HepG2 (cell line): ENCODE data around the gene LAPTM4A. TPM values are rescaled to one million over a fixed set of nuclear protein-coding genes. Genes with fewer than 3 reads are reported as not detected.

Experiments used
- ATAC-seq: fragments of 200-7000 bp; cut with Tn5 transposase; 3 replicates; pipeline ENCODE4 v1.9.1; 2020; ENCODE audit warnings: mild to moderate bottlenecking, moderate library complexity
- BruUV-seq: library from RNA; stranded (reverse); fragments of 400-500 nt; replicated peaks from 2 replicates; lab custom pipeline; 2021; lab: Mats Ljungman, UMichigan
- CTCF ChIA-PET: fragments of 300-600 bp; formaldehyde crosslinking; extraction: SDS; loops from one replicate; lab custom pipeline; 2021; ENCODE audit warnings: low total read pairs, inconsistent platforms, low intra/inter-chr PET ratio; lab: Yijun Ruan, JAX
- POLR2A ChIA-PET: fragments of 350-600 bp; sonication (Branson Sonifier 250); formaldehyde crosslinking; loops from one replicate; lab custom pipeline; 2020; ENCODE audit warnings: antibody characterized with exemption, inconsistent platforms; lab: Yijun Ruan, JAX
- DNase-seq: peaks from one replicate; pipeline ENCODE4 v3.0.0-alpha.2; 2015; ENCODE audit warnings: low spot score
- FAIRE-seq: peaks from 3 replicates; lab custom pipeline; 2011; peaks lifted over from hg19 to GRCh38; lab: Jason Lieb, UNC
- H2AFZ ChIP-seq: one replicate; pipeline ENCODE4 v1.6.1; 2011; ENCODE audit warnings: low read length, inconsistent platforms
- H3K27ac ChIP-seq: fragments of 300-600 bp; 3 replicates; pipeline ENCODE4 v1.8.0; 2011; ENCODE audit warnings: mixed run types, mild to moderate bottlenecking, mixed read lengths, low read length, inconsistent platforms; ENCODE audit not compliant: insufficient read depth; ENCODE audit errors: extremely low read length
- H3K27me3 ChIP-seq, 2 experiments: fragments of 200-600 bp in 1 of 2; 2 replicates in 1 of 2; 3 replicates in 1 of 2; pipeline versions ENCODE4 v1.6.0 to v1.8.0; 2011; ENCODE audit warnings: low read length in 2 of 2, mild to moderate bottlenecking in 2 of 2, moderate library complexity in 2 of 2, inconsistent platforms in 1 of 2; ENCODE audit not compliant: insufficient read depth in 2 of 2, control insufficient read depth in 1 of 2
- H3K36me3 ChIP-seq, 2 experiments: fragments of 200-600 bp in 1 of 2; replicated peaks in 1 of 2; 2 replicates in 1 of 2; 3 replicates in 1 of 2; pipeline versions ENCODE4 v1.5.1 to v1.8.0; 2011; ENCODE audit warnings: low read length in 2 of 2, inconsistent platforms in 1 of 2; ENCODE audit not compliant: insufficient read depth in 2 of 2, control insufficient read depth in 1 of 2
- H3K4me1 ChIP-seq: 2 replicates; pipeline ENCODE4 v1.5.1; 2012; ENCODE audit warnings: low read length, inconsistent platforms; ENCODE audit not compliant: insufficient read depth
- H3K4me2 ChIP-seq: 2 replicates; pipeline ENCODE4 v1.6.0; 2011; ENCODE audit warnings: low read depth, low read length, inconsistent platforms
- H3K4me3 ChIP-seq, 3 experiments: fragments of 200-600 bp in 1 of 3; sonication (generic), shearing (Covaris generic) in 1 of 3; replicated peaks in 1 of 3; 2 replicates each; pipeline ENCODE4 v1.5.1; 2011 to 2016; ENCODE audit warnings: low read length in 3 of 3, inconsistent platforms in 2 of 3, low read depth in 2 of 3, mild to moderate bottlenecking in 2 of 3, control low read depth in 1 of 3, mixed read lengths in 1 of 3; ENCODE audit not compliant: insufficient read depth in 1 of 3
- H3K79me2 ChIP-seq: one replicate; pipeline ENCODE4 v1.6.1; 2011; ENCODE audit warnings: low read length, inconsistent platforms; ENCODE audit not compliant: insufficient read depth
- H3K9ac ChIP-seq: 2 replicates; pipeline ENCODE4 v1.6.0; 2011; ENCODE audit warnings: mild to moderate bottlenecking, low read depth, low read length, inconsistent platforms; ENCODE audit not compliant: insufficient read depth
- H3K9me3 ChIP-seq: 2 replicates; pipeline ENCODE4 v1.5.1; 2012; ENCODE audit warnings: mild to moderate bottlenecking, low read length
- H4K20me1 ChIP-seq: 2 replicates; pipeline ENCODE4 v1.6.0; 2011; ENCODE audit warnings: inconsistent platforms, mild to moderate bottlenecking, low read length, moderate library complexity; ENCODE audit not compliant: insufficient read depth
- AHR ChIP-seq: IDR thresholded peaks from 2 replicates; pipeline ENCODE4 v1.6.1; 2018; ENCODE audit warnings: missing genetic modification reagents, missing compliant biosample characterization
- ARID2 ChIP-seq: sonication (generic); formaldehyde crosslinking; IDR thresholded peaks from 2 replicates; pipeline ENCODE4 v1.8.1; 2022; ENCODE audit warnings: mild to moderate bottlenecking, missing genetic modification reagents, borderline replicate concordance
- CREM ChIP-seq, 2 experiments: sonication (generic) in 1 of 2; formaldehyde crosslinking in 1 of 2; IDR thresholded peaks; 2 replicates each; pipeline versions ENCODE4 v1.4.0 to v1.6.1; 2016 to 2020; ENCODE audit warnings: antibody characterized with exemption in 1 of 2, mild to moderate bottlenecking in 1 of 2, missing genetic modification reagents in 1 of 2
- DRAP1 ChIP-seq: IDR thresholded peaks from 2 replicates; pipeline ENCODE4 v1.6.1; 2016; ENCODE audit warnings: missing genetic modification reagents, missing compliant biosample characterization
- FIP1L1 ChIP-seq: fragments of 200-400 bp; formaldehyde crosslinking; IDR thresholded peaks from 2 replicates; pipeline ENCODE4 v1.6.1; 2018; ENCODE audit warnings: low read depth, mild to moderate bottlenecking, low read length, moderate library complexity, borderline replicate concordance; ENCODE audit not compliant: insufficient read depth
- KAT8 ChIP-seq: IDR thresholded peaks from 2 replicates; pipeline ENCODE4 v1.6.1; 2016; ENCODE audit warnings: missing genetic modification reagents, missing compliant biosample characterization
- KDM1A ChIP-seq: IDR thresholded peaks from 2 replicates; pipeline ENCODE4 v1.6.1; 2016; ENCODE audit warnings: missing compliant biosample characterization
- KDM6A ChIP-seq: IDR thresholded peaks from 2 replicates; pipeline ENCODE4 v1.6.1; 2016; ENCODE audit warnings: low read depth
- MIER2 ChIP-seq: IDR thresholded peaks from 2 replicates; pipeline ENCODE4 v1.6.1; 2016; ENCODE audit warnings: missing biosample characterization, missing genetic modification reagents
- MZF1 ChIP-seq: sonication (generic); formaldehyde crosslinking; IDR thresholded peaks from 2 replicates; pipeline ENCODE4 v1.8.1; 2023; ENCODE audit warnings: mild to moderate bottlenecking, missing genetic modification reagents, borderline replicate concordance
- NFKB2 ChIP-seq: sonication (generic); formaldehyde crosslinking; IDR thresholded peaks from 2 replicates; pipeline ENCODE4 v1.4.0; 2020; ENCODE audit warnings: missing genetic modification reagents, borderline replicate concordance
- NR2F1 ChIP-seq, 2 experiments: fragments of 450-650 bp in 1 of 2; formaldehyde crosslinking in 1 of 2; IDR thresholded peaks; 2 replicates each; pipeline versions ENCODE4 v1.5.0 to v1.6.1; 2016 to 2020; ENCODE audit warnings: mild to moderate bottlenecking in 1 of 2, missing compliant biosample characterization in 1 of 2, missing genetic modification reagents in 1 of 2, moderate library complexity in 1 of 2
- RFX5 ChIP-seq: IDR thresholded peaks from 2 replicates; pipeline ENCODE4 v1.6.1; 2011; ENCODE audit warnings: low read depth, low read length, improper control_type of control experiment
- RFXAP ChIP-seq: sonication (generic); formaldehyde crosslinking; IDR thresholded peaks from 2 replicates; pipeline ENCODE4 v1.4.0; 2020; ENCODE audit warnings: missing genetic modification reagents, borderline replicate concordance
- SALL2 ChIP-seq: sonication (generic); formaldehyde crosslinking; IDR thresholded peaks from 2 replicates; pipeline ENCODE4 v1.8.1; 2023; ENCODE audit warnings: mild to moderate bottlenecking, missing genetic modification reagents, inconsistent platforms
- SMAD1 ChIP-seq: sonication (generic); formaldehyde crosslinking; IDR thresholded peaks from 2 replicates; pipeline ENCODE4 v1.4.0; 2020; ENCODE audit warnings: missing genetic modification reagents, low read depth, mild to moderate bottlenecking, borderline replicate concordance
- SNAI1 ChIP-seq: sonication (generic); formaldehyde crosslinking; IDR thresholded peaks from 2 replicates; pipeline ENCODE4 v1.5.0; 2020; ENCODE audit warnings: mild to moderate bottlenecking, missing genetic modification reagents, borderline replicate concordance
- SNAPC2 ChIP-seq: sonication (generic); formaldehyde crosslinking; IDR thresholded peaks from 2 replicates; pipeline ENCODE4 v1.8.1; 2022; ENCODE audit warnings: mild to moderate bottlenecking, missing genetic modification reagents
- SRSF9 ChIP-seq: fragments of 200-400 bp; formaldehyde crosslinking; IDR thresholded peaks from 2 replicates; pipeline ENCODE4 v1.6.1; 2018; ENCODE audit warnings: borderline replicate concordance, mild to moderate bottlenecking, low read depth, low read length; ENCODE audit not compliant: insufficient read depth, poor library complexity, severe bottlenecking
- TSC22D2 ChIP-seq: sonication (generic); formaldehyde crosslinking; IDR thresholded peaks from 2 replicates; pipeline ENCODE4 v1.5.1; 2020; ENCODE audit warnings: missing genetic modification reagents, mild to moderate bottlenecking, borderline replicate concordance
- ZKSCAN8 ChIP-seq: IDR thresholded peaks from 2 replicates; pipeline ENCODE4 v1.6.1; 2016; ENCODE audit warnings: borderline replicate concordance, missing genetic modification reagents, missing compliant biosample characterization
- ZNF275 ChIP-seq: sonication (generic); formaldehyde crosslinking; IDR thresholded peaks from 2 replicates; pipeline ENCODE4 v1.8.0; 2022; ENCODE audit warnings: missing genetic modification reagents, mild to moderate bottlenecking, inconsistent platforms, borderline replicate concordance
- ZNF451 ChIP-seq: sonication (generic); formaldehyde crosslinking; IDR thresholded peaks from 2 replicates; pipeline ENCODE4 v1.5.0; 2020; ENCODE audit warnings: mild to moderate bottlenecking, missing genetic modification reagents
- ZNF569 ChIP-seq: sonication (generic); formaldehyde crosslinking; IDR thresholded peaks from 2 replicates; pipeline ENCODE4 v1.5.0; 2020; ENCODE audit warnings: mild to moderate bottlenecking, missing genetic modification reagents, moderate library complexity, borderline replicate concordance
- WGBS: methylation state at CpG from one replicate; pipeline ENCODE4 v1.1.6; 2017; ENCODE audit warnings: low lambda C conversion rate; 5-methylcytosine and 5-hydroxymethylcytosine counted together
- in situ Hi-C: cut with HindIII; loops from 2 replicates; pipeline ENCODE4 v1.10.0; 2017; ENCODE audit warnings: low pct_unique_long_range_greater_than_20kb; ENCODE audit not compliant: extremely low pct_ligation_motif_present
- intact Hi-C: fragments of 100-400 bp; cut with micrococcal nuclease; formaldehyde crosslinking; loops from one replicate; pipeline ENCODE4 v1.10.0; 2022; ENCODE audit not compliant: unreplicated experiment
- polyA plus RNA-seq, 8 experiments: library from polyadenylated mRNA; depleted of rRNA in 3 of 8; stranded (reverse) in 7 of 8; unstranded in 1 of 8; fragments of >200 nt; fragmentation: Illumina TruSeq in 4 of 8; extraction: Trizol in 4 of 8; gene quantifications; 2 replicates each; pipeline versions ENCODE4 v1.2.1 to v1.2.3, GENCODE V29; 2011 to 2016; ENCODE audit warnings: low read depth in 4 of 8, missing spikeins in 1 of 8, mixed read lengths in 1 of 8; ENCODE audit not compliant: insufficient read depth in 1 of 8
- total RNA-seq, 5 experiments: library from RNA; depleted of rRNA; stranded (reverse); fragments of >200 nt; fragmentation: Illumina TruSeq; extraction: Trizol; gene quantifications; 2 replicates each; pipeline ENCODE4 v1.2.3, GENCODE V29; 2016; ENCODE audit warnings: low read depth in 1 of 5

LAPTM4A gene
- total and polyA plus RNA-seq, 2 of the 13 experiments (the other 11 are each of a cell fraction or from before 2014, with no cell fraction given), result 116 to 558 TPM

- TF ChIP-seq NR2F1 (CRISPR knock-in tag; IDR thresholded peaks at IDR 0.05) (no peak), SRSF9 (no peak), SNAPC2 (CRISPR knock-in tag) (no peak), TSC22D2 (CRISPR knock-in tag) (no peak), KAT8 (CRISPR knock-in tag) (no peak), FIP1L1 (no peak), AHR (CRISPR knock-in tag) (no peak), ZKSCAN8 (no peak), SMAD1 (CRISPR knock-in tag) (no peak)
Measured at GRCh38 chr2:20050104-20050645, 1.3 kb downstream of the LAPTM4A start (continued).

DNA sequence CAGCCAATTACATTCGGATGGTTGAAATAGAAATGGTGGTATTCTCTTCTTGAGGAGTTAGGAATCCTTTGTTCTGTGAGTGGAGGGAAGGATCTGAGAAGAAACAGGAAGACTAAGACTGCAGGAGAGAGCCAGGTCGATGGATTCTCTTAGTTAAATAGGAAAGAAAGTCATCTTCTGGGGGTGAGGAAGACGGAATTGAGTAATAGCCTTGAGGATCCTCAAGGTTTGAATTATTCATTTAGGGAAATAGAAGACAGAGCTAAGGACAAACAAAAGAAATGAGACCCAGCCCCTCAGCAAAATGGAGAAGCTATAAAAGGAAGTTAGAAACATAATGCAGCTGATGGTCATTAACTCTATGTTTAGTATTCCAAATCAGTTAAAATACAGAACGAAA is 1.8 kb downstream of the LAPTM4A start:
- Histone ChIP-seq H3K4me1 (peaks cover 58% of the 10 kb centered on the region), H3K27ac (peak overlapping the region; percentile 97), H3K4me3 (peak overlapping the region; percentile 84 to 97 (median 92); a peak in 5 of 6 replicates), H3K9me3 (no peaks in the 10 kb centered on the region), H3K27me3 (no peaks in the 10 kb centered on the region; a peak in 1 of 5 replicates), H3K36me3 (no peaks in the 10 kb centered on the region; a peak in 1 of 5 replicates), H2AFZ (no peak overlapping the region), H3K4me2 (peak overlapping the region; percentile 96), H4K20me1 (peaks cover 48% of the 10 kb centered on the region), H3K79me2 (peaks cover 63% of the 10 kb centered on the region), H3K9ac (peak overlapping the region; percentile 96)
- no peak for DNase-seq
- no TSS peak for BruUV-seq
- ChIA-PET POLR2A (interaction anchor here (1.0 to 6.6 kb wide), 7 partner anchors 14 to 59 kb away, joined by 3 to 109 read pairs (median 9); partner anchors contain the start of gene MATN3), CTCF (no interaction called here)
- in situ Hi-C loops, result loop anchor here (5.0 kb wide), 1 partner anchor 43 kb away; no protein-coding TSS in a partner anchor
- intact Hi-C loops, result loop anchor here (1.0 to 2.0 kb wide), 3 partner anchors 28 to 59 kb away; partner anchors contain the start of gene WDR35
- 12% methylated on average over 4 of the region's 4 CpGs for WGBS
- ATAC-seq, result no peak
- FAIRE-seq, result no peak
- no peak for TF ChIP-seq ZNF275
- no peak for TF ChIP-seq KDM1A (CRISPR knock-in tag)
- TF ChIP-seq SALL2 (CRISPR knock-in tag), result no peak
- no peak for TF ChIP-seq KDM6A (CRISPR knock-in tag)
- no peak for TF ChIP-seq ZNF569
- TF ChIP-seq DRAP1, result no peak
- no peak for TF ChIP-seq NFKB2 (CRISPR knock-in tag)
- no peak for TF ChIP-seq ZNF451 (CRISPR knock-in tag)
- TF ChIP-seq MZF1, result no peak
- no peak for TF ChIP-seq RFX5
- TF ChIP-seq CREM (IDR thresholded peaks at IDR 0.05), result 0 out of 2 replicates have a peak, but pooled peaks have one; percentile 8
- TF ChIP-seq CREM (CRISPR knock-in tag; IDR thresholded peaks at IDR 0.05), result no peak
- TF ChIP-seq SNAI1 (CRISPR knock-in tag), result no peak
- no peak for TF ChIP-seq RFXAP
- no peak for TF ChIP-seq MIER2 (CRISPR knock-in tag)
- no peak for TF ChIP-seq ARID2 (CRISPR knock-in tag)
